ENCODE results near the gene SLC22A7. TPM values are rescaled to one million over a fixed set of nuclear protein-coding genes. Genes with fewer than 3 reads are reported as not detected.

Gene SLC22A7, protein sequence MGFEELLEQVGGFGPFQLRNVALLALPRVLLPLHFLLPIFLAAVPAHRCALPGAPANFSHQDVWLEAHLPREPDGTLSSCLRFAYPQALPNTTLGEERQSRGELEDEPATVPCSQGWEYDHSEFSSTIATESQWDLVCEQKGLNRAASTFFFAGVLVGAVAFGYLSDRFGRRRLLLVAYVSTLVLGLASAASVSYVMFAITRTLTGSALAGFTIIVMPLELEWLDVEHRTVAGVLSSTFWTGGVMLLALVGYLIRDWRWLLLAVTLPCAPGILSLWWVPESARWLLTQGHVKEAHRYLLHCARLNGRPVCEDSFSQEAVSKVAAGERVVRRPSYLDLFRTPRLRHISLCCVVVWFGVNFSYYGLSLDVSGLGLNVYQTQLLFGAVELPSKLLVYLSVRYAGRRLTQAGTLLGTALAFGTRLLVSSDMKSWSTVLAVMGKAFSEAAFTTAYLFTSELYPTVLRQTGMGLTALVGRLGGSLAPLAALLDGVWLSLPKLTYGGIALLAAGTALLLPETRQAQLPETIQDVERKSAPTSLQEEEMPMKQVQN
- not detected in 2 replicates for total RNA-seq (2014; rRNA removed; shearing (Covaris generic))
- polyA plus RNA-seq (2014; cell fraction: nucleus; rRNA removed), result not detected in 2 replicates

DNA sequence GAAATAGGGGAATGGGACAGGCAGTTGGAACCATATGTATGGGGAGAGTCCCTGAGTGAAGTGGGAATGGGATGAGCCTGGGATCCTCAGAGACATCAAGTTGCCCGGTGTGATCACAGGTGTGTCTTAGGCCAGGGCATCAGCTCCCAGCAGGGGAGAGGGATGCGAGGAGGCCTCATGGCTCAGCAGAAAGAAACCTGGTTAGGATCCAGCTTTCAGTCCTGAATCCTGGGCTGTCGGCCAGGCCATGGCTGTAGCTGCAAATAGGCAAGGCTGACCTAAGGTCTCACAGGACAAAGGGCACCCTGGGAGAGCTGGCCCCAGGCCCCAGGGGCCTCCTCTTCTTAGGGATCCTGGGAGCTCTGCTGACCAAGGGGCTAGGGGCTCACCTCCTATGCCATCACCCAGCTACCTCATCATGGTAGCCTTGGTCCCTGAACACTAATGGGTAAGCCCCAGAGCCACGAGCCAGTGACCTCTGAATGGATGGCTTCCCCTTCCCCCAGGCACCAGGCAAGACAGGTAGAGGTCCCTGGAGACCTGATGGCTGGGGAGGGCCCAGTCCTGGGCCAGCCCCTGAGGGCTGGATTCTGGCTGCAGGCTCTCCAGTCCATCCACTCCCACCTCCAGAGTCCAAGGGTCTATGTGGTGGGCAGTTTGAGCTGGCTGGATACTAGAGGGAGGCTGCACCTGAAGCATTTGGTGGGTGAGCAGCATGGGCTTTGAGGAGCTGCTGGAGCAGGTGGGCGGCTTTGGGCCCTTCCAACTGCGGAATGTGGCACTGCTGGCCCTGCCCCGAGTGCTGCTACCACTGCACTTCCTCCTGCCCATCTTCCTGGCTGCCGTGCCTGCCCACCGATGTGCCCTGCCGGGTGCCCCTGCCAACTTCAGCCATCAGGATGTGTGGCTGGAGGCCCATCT lies at the start of gene SLC22A7:
SLC22A7 (plus strand) TSS at position 617 of the 921 bp plus-strand sequence; CDS start at position 716, 99 bp downstream.
- DNase-seq (ENCODE audit: extremely low read depth, low read depth), result no peak

DNA sequence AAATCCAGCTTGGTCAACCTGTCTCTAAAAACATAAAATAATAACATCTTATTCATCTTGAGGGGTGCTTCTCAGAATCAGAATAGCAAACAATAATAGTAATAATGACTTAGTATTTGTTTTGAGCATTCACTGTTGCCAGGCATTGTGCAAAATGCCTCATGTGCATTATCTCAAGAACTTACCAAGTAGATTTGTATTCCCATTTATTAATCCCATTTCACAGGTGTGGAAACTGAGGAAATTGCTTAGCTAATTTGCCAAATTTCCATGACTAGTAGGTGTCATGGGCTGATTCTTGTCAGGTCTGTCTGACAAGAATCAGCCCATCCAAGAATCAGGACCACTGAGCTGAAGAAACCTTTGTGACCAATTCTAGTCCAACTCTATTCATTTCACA lies 49.3 kb upstream of the SLC22A7 start:
- DNase-seq (ENCODE audit: extremely low read depth, low read depth), result no peak

DNA sequence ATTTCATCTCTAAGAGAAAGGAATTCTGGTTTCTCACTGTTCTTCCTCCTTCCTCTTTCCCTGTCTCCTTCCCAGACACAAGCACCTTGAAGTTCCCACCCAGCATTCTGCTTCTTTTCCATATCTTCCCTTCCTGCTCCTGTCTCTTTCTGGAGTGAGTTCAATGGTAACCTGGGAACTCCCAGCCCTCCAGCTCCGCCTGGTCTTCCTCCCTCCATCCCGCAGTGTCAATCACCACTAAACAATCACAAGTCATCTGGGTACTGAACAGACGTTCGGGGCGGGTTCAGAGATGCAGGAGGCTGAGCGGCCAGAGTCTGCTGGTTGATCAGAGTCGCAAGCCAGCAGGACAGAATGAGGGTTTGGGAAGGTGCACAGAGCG lies 47.1 kb upstream of the SLC22A7 start:
- DNase-seq (ENCODE audit: extremely low read depth, low read depth), result no peak

DNA sequence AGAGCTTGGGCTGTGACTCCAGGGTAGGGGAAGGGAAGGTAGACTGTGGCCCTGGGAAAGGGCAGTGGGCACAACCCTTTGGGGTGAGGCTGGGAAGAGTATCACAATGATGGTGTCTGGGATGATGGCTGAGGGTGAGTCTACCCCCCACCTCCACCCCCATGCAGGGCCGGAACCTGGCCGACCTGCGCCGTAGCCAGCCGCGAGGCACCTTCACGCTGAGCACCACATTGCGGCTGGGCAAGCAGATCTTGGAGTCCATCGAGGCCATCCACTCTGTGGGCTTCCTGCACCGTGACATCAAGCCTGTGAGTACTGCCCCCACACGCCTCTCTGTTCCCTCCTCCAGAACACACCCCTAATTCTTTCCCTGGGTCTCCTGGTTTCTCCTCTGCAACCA lies 44.7 kb upstream of the SLC22A7 start:
- no peak for DNase-seq (ENCODE audit: extremely low read depth, low read depth)

DNA sequence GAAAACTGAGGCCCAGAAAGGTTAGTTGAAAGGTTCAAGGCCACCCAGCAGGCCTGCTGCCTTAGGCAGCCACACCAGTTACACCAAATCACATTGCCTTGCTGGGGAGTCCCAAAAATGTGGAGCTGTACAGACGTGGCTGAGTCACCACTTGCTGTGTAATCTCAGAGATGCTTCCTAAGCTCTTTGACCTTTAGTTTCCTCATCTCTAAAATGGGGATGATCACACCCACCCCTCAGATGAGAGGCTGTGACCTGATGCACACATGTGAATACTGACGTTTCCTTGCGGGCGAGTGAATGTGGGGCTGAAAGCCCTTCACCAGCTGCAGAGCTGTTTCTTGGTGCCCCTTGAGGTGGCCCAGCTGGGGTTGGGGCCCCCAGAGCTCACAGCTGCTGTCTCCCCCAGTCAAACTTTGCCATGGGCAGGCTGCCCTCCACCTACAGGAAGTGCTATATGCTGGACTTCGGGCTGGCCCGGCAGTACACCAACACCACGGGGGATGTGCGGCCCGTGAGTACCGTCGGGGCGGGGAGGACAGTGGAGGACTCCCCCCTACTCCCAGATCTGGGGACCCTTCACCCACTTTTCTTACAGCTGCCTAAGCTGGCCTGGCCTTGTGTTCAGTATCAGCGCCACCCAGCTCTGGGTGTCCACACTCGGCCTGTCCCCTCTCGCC lies 43.8 kb upstream of the SLC22A7 start:
- DNase-seq (ENCODE audit: extremely low read depth, low read depth), result no peak

DNA sequence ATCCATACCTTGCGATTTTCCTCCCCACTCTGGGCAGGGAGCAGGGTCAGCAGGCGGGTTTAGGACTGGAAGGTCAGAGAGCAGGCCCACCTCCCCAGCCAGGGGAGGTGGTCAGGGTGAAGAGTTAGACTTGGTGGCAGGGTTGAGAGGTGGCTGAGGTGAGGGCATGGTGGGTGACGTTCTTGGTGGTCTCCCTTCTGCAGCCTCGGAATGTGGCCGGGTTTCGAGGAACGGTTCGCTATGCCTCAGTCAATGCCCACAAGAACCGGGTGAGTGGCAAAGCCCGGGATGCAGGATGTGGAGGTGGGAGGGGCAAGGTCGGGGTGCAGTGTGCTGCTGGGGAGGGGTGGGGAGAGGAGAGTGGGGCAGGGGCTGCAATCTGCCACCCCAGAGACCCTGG lies 43.2 kb upstream of the SLC22A7 start:
- no peak for DNase-seq (ENCODE audit: extremely low read depth, low read depth)

DNA sequence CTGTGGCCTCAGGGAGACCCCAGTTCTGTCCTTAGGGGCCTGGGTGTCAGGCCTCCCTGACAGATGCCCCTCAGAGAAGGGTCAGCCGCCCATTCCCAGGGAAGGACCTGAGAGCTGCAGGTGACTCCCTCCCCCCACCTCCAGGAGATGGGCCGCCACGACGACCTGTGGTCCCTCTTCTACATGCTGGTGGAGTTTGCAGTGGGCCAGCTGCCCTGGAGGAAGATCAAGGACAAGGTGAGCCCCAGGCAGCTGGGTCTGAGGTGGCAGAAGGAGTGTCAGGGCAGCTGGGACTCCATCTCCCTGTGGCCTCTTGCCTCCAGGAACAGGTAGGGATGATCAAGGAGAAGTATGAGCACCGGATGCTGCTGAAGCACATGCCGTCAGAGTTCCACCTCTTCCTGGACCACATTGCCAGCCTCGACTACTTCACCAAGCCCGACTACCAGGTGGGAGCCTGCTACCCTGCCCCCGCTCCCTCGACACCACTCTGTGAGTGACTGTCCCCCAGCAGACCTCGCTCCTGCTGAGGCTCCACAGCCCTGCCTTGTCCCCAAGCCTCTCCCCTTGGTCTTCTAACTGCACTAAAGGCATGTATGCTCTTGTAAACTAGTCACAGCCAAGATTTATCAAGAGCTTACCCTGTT lies 42.5 kb upstream of the SLC22A7 start:
- no peak for DNase-seq (ENCODE audit: extremely low read depth, low read depth)

DNA sequence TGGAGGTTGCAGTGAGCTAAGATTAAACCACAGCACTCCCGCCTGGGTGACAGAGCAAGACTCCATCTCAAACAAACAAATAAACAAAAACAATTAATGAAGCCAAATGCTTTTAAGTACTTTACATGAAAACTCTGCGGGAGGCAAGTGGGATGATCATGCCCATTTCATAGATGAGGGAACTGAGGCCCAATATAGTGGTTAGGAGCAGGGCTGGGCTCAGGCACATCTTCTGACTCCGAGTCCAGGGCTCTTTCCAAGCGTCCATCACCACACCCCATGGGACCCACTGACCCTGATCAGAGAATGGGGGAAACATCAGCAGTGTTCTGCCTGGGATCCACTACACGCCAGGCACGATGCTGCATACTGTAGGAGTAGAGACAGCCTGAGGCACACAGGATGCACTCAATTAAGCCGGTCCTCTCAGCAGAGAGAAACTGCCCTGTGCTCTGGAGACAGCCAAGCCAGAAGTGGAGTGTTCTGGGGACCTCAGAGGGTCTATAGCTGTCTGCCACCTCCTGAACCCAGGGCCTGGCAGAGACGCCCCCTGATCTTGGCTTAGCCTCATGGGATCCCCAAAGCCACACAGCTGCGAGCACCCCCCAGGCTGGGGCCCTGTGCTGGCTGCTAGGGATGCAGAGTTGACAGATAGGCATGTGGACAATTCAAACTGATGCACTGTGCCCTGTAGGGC lies 41.2 kb upstream of the SLC22A7 start:
- DNase-seq (ENCODE audit: extremely low read depth, low read depth), result no peak

DNA sequence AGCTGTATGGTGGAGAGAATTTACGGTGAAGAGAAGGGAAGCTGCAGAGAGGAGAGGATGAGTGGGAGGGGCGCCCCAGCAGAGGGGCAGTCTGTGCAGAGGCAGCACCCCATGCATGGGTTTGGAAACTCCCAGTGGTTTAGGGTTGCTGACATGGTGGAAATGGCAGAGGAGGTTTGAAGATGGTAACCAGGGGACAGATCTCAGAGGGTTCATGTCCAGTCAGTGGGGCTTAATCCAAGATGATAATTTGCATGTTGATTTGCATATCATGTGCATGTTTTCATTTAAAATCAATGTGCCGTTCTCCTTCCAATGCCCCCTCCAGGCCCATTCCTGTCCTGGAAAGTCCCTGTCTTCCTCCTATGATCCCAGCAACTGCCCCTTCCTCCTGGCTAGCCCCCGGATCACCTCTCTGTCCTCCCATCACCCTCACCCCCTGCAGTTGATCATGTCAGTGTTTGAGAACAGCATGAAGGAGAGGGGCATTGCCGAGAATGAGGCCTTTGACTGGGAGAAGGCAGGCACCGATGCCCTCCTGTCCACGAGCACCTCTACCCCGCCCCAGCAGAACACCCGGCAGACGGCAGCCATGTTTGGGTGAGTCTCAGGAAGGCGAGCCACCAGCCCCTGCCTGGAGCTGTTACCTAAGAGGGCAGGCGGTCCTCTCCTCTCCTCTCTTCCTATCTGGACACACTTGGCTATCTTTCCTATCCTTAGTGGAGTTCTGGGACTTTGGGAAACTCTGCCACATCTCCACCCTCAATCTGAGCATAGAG lies 40.5 kb upstream of the SLC22A7 start:
- no peak for DNase-seq (ENCODE audit: extremely low read depth, low read depth)

DNA sequence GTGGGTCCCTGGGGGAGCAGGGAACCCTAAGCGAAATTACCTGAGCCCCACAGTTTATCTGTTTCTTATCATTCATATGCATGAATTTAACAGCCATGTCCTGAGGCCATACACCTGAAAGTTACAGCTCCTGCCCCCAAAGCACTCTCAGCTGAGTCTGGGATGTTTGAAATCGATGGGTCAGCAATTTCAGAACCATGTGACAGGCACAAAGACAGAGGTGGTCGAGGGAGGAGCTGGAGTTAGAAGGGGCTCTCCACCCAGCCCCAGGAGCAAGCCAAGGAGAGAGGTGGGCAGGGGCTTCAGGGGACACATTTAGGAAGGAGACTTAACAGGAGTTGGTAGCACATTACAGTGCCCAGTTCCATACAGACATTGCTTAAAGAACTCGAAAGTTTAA lies 39.9 kb upstream of the SLC22A7 start:
- no peak for DNase-seq (ENCODE audit: extremely low read depth, low read depth)

DNA sequence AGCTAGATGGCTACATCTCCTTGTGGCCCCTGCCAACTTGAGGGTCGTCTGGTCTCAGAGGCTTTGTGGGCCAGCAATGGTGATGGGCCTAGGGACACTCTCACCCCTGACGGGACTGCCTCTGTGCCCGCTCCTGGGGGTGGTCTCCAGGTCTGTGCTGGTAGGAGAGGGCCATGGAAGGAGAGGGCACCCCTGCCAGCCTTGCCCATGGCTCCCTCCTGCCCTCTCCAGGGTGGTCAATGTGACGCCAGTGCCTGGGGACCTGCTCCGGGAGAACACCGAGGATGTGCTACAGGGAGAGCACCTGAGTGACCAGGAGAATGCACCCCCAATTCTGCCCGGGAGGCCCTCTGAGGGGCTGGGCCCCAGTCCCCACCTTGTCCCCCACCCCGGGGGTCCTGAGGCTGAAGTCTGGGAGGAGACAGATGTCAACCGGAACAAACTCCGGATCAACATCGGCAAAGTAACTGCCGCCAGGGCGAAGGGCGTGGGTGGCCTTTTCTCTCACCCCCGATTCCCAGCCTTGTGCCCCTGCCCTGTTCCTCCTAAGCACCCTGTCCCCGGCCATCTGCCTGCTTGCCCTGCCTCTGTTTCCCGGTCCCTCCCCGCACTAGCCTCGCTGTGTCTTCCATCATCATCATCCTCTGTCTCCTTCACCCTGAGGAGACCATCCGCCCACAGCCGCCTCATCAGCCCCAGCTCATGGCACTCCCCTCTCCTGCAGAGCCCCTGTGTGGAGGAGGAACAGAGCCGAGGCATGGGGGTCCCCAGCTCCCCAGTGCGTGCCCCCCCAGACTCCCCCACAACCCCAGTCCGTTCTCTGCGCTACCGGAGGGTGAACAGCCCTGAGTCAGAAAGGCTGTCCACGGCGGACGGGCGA lies 39.0 kb upstream of the SLC22A7 start:
- no peak for DNase-seq (ENCODE audit: extremely low read depth, low read depth)

DNA sequence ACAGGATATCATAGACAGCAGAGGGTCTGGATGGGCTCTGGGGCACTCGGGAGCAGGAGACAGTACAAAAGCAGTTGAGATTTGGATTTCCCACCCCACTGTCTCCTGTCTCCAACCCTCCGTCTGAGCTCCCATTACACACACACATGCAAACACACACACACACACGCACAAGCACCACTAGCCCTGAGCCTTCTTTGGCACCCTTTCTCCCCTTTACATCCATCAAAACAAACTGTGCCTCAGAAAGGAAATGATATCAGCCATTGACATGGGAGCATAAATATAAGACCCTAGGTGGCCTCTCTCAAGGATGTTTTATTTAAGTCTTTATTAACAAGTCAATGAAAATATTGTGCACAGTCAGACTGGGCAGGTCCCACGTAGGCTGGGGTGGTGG lies 37.3 kb upstream of the SLC22A7 start:
- DNase-seq (ENCODE audit: extremely low read depth, low read depth), result no peak

DNA sequence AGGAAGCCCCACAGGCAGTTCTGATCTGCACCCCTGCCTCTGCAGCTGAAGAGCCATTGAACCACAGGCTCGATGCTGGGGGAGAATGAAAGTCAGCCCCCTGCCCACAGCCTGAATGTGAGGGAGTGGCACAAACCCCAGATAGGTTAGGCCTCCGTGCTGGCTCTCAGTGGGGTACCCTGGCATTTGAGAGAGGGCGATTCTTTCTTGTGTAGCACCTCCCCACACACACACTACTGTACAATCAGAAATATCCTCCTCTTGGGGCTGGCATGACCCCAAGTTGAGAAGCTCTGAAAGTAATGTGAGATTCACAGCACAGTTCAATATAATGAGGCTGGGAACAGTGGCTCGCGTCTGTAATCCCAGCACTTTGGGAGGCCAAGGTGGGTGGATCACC lies 36.9 kb upstream of the SLC22A7 start:
- DNase-seq (ENCODE audit: extremely low read depth, low read depth), result no peak

DNA sequence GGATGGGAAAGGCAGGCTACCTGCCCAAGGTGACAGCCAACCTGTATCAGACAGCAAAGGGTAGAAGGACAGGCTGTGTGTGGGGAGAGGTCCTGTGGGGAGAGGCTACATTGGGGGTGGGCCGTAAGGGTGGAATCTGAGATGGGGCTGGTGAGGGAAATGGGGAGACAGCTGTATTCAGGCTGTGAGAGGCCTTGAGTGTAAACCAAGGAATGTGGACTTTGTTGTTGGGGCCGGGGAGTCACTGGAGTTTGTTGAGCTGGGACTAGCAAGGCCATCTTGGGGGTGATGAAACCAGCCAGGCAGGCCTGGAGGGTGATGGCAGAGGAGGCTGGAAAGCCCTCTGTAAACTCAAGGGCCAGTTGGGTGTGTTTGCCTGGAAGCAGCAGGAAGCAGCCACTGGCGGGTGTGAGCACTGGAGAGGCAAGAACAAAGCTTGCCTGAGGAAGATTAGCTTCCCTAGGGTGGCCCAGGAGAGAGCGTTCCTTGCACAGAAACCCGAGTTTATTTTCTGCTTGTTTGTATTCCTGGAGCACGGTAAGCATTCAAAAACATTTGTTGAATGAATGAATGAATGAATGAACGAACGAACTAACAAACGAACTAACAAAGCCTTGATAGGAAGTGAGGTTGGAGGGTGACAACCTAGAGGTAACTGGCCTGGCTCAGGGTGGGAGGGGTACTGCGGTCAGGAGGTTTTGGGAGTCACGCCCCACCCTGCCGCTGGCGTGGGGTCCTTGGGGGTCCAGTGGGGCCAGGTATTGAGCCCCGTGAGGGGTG lies 35.9 kb upstream of the SLC22A7 start:
- DNase-seq (ENCODE audit: extremely low read depth, low read depth), result no peak

DNA sequence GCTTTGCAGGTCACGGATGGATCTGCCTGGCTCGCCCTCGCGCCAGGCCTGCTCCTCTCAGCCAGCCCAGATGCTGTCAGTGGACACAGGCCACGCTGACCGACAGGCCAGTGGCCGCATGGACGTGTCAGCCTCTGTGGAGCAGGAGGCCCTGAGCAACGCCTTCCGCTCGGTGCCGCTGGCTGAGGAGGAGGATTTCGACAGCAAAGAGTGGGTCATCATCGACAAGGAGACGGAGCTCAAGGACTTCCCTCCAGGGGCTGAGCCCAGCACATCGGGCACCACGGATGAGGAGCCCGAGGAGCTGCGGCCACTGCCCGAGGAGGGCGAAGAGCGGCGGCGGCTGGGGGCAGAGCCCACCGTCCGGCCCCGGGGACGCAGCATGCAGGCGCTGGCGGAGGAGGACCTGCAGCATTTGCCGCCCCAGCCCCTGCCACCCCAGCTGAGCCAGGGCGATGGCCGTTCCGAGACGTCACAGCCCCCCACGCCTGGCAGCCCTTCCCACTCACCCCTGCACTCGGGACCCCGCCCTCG lies 35.2 kb upstream of the SLC22A7 start:
- DNase-seq (ENCODE audit: extremely low read depth, low read depth), result no peak

DNA sequence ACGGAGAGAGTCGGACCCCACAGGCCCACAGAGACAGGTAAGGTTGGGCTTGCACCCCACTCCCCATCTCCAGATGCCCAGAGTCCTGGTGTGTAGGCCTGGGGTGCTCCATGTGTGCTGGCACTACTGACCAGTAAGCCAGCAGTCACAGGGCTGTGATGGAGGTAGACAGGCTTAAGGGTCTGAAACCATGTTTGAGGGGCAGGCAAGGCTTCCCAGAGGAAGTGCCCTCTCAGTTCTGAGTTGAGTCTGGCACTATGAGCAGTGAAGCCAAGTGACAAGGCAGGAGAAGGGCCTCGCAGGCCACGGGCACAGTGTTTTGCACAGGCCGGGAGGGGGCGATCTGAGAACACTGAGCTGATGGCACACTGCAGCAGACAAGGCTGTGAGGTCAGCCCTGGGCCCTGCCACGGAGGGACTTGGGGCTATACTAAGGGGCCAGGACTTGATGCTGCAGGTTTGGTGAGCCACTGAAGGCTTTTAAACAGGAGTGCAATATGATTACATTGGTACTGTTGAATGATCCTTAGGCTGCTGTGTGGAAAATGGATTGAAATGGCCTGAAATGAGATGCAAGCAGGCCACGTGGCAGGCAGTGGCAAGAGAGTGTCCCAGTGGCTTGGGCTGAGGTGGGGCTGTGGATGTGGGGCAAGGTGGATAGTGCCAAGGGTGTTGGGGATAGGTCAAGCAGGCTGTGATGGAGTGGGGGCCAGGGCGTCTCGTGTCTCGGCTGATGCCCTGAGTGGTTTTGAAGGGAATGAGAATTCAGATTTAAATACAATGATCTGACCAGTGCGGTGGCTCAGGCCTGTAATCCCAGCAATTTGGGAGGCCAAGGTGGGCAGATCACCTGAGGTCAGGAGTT lies 34.5 kb upstream of the SLC22A7 start:
- DNase-seq (ENCODE audit: extremely low read depth, low read depth), result peak; percentile 58
